Panc1 (cell line): Measurements from ENCODE around the gene BCAM. TPM values are rescaled to one million over a fixed set of nuclear protein-coding genes. Genes with fewer than 3 reads are reported as not detected.

Source experiments
- ATAC-seq: fragments of 200-7000 bp; cut with Tn5 transposase; 2 replicates; pipeline ENCODE4 v1.9.1; 2020; ENCODE audit warnings: mild to moderate bottlenecking, moderate library complexity
- BruUV-seq: library from RNA; stranded (reverse); fragments of 400-500 nt; replicated peaks from 2 replicates; lab custom pipeline; 2021; lab: Mats Ljungman, UMichigan
- CTCF ChIA-PET: fragments of 300-600 bp; sonication (Branson Sonifier 250); formaldehyde crosslinking; loops from one replicate; lab custom pipeline; 2022; ENCODE audit warnings: antibody characterized with exemption; lab: Charles Lee
- POLR2A ChIA-PET: fragments of 300-600 bp; sonication (Branson Sonifier 250); formaldehyde crosslinking; loops from one replicate; lab custom pipeline; 2022; ENCODE audit warnings: antibody characterized with exemption; lab: Charles Lee
- DNase-seq: peaks from one replicate; pipeline ENCODE4 v3.0.0-alpha.2; 2010; ENCODE audit warnings: low read depth, low spot score
- H3K27ac ChIP-seq: 2 replicates; pipeline ENCODE4 v1.5.1; 2011; ENCODE audit warnings: mild to moderate bottlenecking, low read length, inconsistent platforms
- H3K27me3 ChIP-seq: fragments of 200-500 bp; sonication (Bioruptor generic); 2 replicates; pipeline ENCODE4 v1.6.0; 2014; ENCODE audit warnings: low read length, inconsistent platforms; ENCODE audit not compliant: control insufficient read depth, insufficient read depth
- H3K36me3 ChIP-seq: fragments of 200-500 bp; sonication (Bioruptor generic); 2 replicates; pipeline ENCODE4 v1.5.1; 2014; ENCODE audit warnings: inconsistent platforms, mild to moderate bottlenecking, low read length, moderate library complexity; ENCODE audit not compliant: control insufficient read depth, insufficient read depth
- H3K4me1 ChIP-seq: 2 replicates; pipeline ENCODE4 v1.5.1; 2011; ENCODE audit warnings: inconsistent platforms, mild to moderate bottlenecking, low read length, moderate library complexity; ENCODE audit not compliant: control insufficient read depth, insufficient read depth
- H3K4me3 ChIP-seq, 2 experiments: 2 replicates each; pipeline ENCODE4 v1.5.1; 2011 to 2012; ENCODE audit warnings: low read depth in 2 of 2, low read length in 2 of 2, mild to moderate bottlenecking in 2 of 2, inconsistent platforms in 1 of 2, moderate library complexity in 1 of 2
- H3K9me3 ChIP-seq: fragments of 200-500 bp; sonication (Bioruptor generic); 2 replicates; pipeline ENCODE4 v1.5.1; 2014; ENCODE audit warnings: low read depth, mild to moderate bottlenecking, inconsistent platforms, low read length, moderate library complexity; ENCODE audit not compliant: control insufficient read depth, insufficient read depth
- CTCF ChIP-seq: fragments of 450-650 bp; IDR thresholded peaks from 2 replicates; pipeline ENCODE4 v1.5.1; 2017; ENCODE audit warnings: mild to moderate bottlenecking
- POLR2AphosphoS5 ChIP-seq: IDR thresholded peaks from 2 replicates; pipeline ENCODE4 v1.6.1; 2012; ENCODE audit warnings: mild to moderate bottlenecking, low read depth, low read length, moderate library complexity
- REST ChIP-seq, 2 experiments: IDR thresholded peaks; 2 replicates each; pipeline ENCODE4 v1.6.1; 2011 to 2012; ENCODE audit warnings: low read depth in 2 of 2, control low read depth in 1 of 2, low read length in 1 of 2, mild to moderate bottlenecking in 1 of 2, moderate library complexity in 1 of 2; ENCODE audit not compliant: insufficient read depth in 1 of 2
- SIN3A ChIP-seq: IDR thresholded peaks from 2 replicates; pipeline ENCODE4 v1.6.1; 2012; ENCODE audit warnings: low read depth, mild to moderate bottlenecking, low read length, moderate library complexity, borderline replicate concordance; ENCODE audit not compliant: insufficient read depth
- TCF7L2 ChIP-seq: IDR thresholded peaks from 2 replicates; pipeline ENCODE4 v1.6.1; 2011; ENCODE audit warnings: mild to moderate bottlenecking, low read depth, low read length, inconsistent platforms
- in situ Hi-C: cut with HindIII; loops from 2 replicates; pipeline ENCODE4 v1.10.0; 2016; ENCODE audit warnings: low sequenced_read_pairs, low pct_unique_long_range_greater_than_20kb
- intact Hi-C: fragments of 100-400 bp; cut with micrococcal nuclease; formaldehyde crosslinking; loops from one replicate; pipeline ENCODE4 v1.10.0; 2022; ENCODE audit not compliant: unreplicated experiment
- total RNA-seq: library from RNA; stranded (reverse); gene quantifications from one replicate; pipeline ENCODE4 v1.2.1, GENCODE V29; 2021; ENCODE audit not compliant: unreplicated experiment

Gene BCAM
- total RNA-seq, 1 experiment from 2014 or later = 21.5 TPM

GRCh38 chr19:44785993-44786392 lies 22.9 kb upstream of the BCAM start:
- ATAC-seq (no peak), DNase-seq (no peak)
- ChIA-PET CTCF (no interaction called here), POLR2A (interaction anchor here (0.7 kb wide), 1 partner anchor 181 kb away, joined by 5 read pairs; no protein-coding TSS in a partner anchor)
- in situ Hi-C loops = no loop called here
- Histone ChIP-seq H3K27ac (no peak overlapping the region), H3K4me3 (no peak overlapping the region), H3K27me3 (no peaks in the 10 kb centered on the region), H3K4me1 (no peaks in the 10 kb centered on the region), H3K36me3 (no peaks in the 10 kb centered on the region), H3K9me3 (no peaks in the 10 kb centered on the region)
- TF ChIP-seq SIN3A (no peak), TCF7L2 (no peak), CTCF (no peak), REST (IDR thresholded peaks at IDR 0.05; ENCODE audit: insufficient read depth in 1 of 2, low read depth in 2 of 2, low read length in 1 of 2) (no peak), POLR2AphosphoS5 (no peak)
- BruUV-seq = no TSS peak
- intact Hi-C loops = no loop called here

GRCh38 chr19:44788971-44789370 lies 19.9 kb upstream of the BCAM start:
- Histone ChIP-seq H3K27ac (no peak overlapping the region), H3K27me3 (no peaks in the 10 kb centered on the region), H3K4me3 (no peak overlapping the region), H3K9me3 (no peaks in the 10 kb centered on the region), H3K4me1 (no peaks in the 10 kb centered on the region), H3K36me3 (no peaks in the 10 kb centered on the region)
- in situ Hi-C loops (no loop called here), intact Hi-C loops (no loop called here)
- ATAC-seq = no peak
- no peak for TF ChIP-seq REST (IDR thresholded peaks at IDR 0.05; ENCODE audit: insufficient read depth in 1 of 2, low read depth in 2 of 2, low read length in 1 of 2)
- no peak for TF ChIP-seq POLR2AphosphoS5
- POLR2A ChIA-PET = interaction anchor here (0.7 kb wide), 1 partner anchor 57 kb away, joined by 10 read pairs; the partner anchor contains the start of gene NECTIN2
- CTCF ChIA-PET = no interaction called here
- DNase-seq = no peak
- no TSS peak for BruUV-seq
